SK-N-SH (cell line): ENCODE measurements around the gene BCHE.

ENCODE experiments used
- GABPA ChIP-seq: IDR thresholded peaks from 2 replicates; pipeline ENCODE4 v1.4.0; 2012; ENCODE audit warnings: low read depth, mild to moderate bottlenecking
- JUND ChIP-seq: IDR thresholded peaks from 2 replicates; pipeline ENCODE4 v1.4.0; 2012
- NRF1 ChIP-seq: IDR thresholded peaks from 2 replicates; pipeline ENCODE4 v1.6.1; 2012; ENCODE audit warnings: low read depth, mild to moderate bottlenecking, low read length
- POLR2AphosphoS5 ChIP-seq: IDR thresholded peaks from 2 replicates; pipeline ENCODE4 v1.6.1; 2012; ENCODE audit warnings: low read depth, low read length
- TAF1 ChIP-seq: IDR thresholded peaks from 2 replicates; pipeline ENCODE4 v1.6.1; 2012; ENCODE audit warnings: low read depth, mild to moderate bottlenecking, low read length, moderate library complexity, borderline replicate concordance
- TEAD4 ChIP-seq: IDR thresholded peaks from 2 replicates; pipeline ENCODE4 v1.4.0; 2012; ENCODE audit warnings: mild to moderate bottlenecking, borderline replicate concordance; ENCODE audit not compliant: insufficient read depth
- TF ChIP-seq, protein P1 (sequence below): fragments of 200-600 bp; sonication (generic); IDR thresholded peaks from 2 replicates; pipeline ENCODE4 v1.6.1; 2017; ENCODE audit warnings: antibody characterized with exemption, mild to moderate bottlenecking, moderate library complexity
- TF ChIP-seq, protein P2 (sequence below): fragments of 150-350 bp; IDR thresholded peaks from 2 replicates; pipeline ENCODE4 v1.6.1; 2017; ENCODE audit warnings: antibody characterized with exemption, low read length, low read depth, borderline replicate concordance
- TF ChIP-seq, protein P3 (sequence below): IDR thresholded peaks from 2 replicates; pipeline ENCODE4 v1.6.1; 2012; ENCODE audit warnings: mild to moderate bottlenecking, low read depth, low read length, moderate library complexity

GRCh38 chr3:165744025-165744424 lies 93.2 kb downstream of the BCHE start:
- no peak for TF ChIP-seq NRF1
- no peak for TF ChIP-seq TAF1
- no peak for TF ChIP-seq POLR2AphosphoS5
- TF ChIP-seq, protein P1, sequence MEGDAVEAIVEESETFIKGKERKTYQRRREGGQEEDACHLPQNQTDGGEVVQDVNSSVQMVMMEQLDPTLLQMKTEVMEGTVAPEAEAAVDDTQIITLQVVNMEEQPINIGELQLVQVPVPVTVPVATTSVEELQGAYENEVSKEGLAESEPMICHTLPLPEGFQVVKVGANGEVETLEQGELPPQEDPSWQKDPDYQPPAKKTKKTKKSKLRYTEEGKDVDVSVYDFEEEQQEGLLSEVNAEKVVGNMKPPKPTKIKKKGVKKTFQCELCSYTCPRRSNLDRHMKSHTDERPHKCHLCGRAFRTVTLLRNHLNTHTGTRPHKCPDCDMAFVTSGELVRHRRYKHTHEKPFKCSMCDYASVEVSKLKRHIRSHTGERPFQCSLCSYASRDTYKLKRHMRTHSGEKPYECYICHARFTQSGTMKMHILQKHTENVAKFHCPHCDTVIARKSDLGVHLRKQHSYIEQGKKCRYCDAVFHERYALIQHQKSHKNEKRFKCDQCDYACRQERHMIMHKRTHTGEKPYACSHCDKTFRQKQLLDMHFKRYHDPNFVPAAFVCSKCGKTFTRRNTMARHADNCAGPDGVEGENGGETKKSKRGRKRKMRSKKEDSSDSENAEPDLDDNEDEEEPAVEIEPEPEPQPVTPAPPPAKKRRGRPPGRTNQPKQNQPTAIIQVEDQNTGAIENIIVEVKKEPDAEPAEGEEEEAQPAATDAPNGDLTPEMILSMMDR = no peak
- TF ChIP-seq GABPA = no peak
- TF ChIP-seq TEAD4 = no peak
- no peak for TF ChIP-seq JUND
- TF ChIP-seq, protein P2, sequence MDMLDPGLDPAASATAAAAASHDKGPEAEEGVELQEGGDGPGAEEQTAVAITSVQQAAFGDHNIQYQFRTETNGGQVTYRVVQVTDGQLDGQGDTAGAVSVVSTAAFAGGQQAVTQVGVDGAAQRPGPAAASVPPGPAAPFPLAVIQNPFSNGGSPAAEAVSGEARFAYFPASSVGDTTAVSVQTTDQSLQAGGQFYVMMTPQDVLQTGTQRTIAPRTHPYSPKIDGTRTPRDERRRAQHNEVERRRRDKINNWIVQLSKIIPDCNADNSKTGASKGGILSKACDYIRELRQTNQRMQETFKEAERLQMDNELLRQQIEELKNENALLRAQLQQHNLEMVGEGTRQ = no peak
- TF ChIP-seq, protein P3, sequence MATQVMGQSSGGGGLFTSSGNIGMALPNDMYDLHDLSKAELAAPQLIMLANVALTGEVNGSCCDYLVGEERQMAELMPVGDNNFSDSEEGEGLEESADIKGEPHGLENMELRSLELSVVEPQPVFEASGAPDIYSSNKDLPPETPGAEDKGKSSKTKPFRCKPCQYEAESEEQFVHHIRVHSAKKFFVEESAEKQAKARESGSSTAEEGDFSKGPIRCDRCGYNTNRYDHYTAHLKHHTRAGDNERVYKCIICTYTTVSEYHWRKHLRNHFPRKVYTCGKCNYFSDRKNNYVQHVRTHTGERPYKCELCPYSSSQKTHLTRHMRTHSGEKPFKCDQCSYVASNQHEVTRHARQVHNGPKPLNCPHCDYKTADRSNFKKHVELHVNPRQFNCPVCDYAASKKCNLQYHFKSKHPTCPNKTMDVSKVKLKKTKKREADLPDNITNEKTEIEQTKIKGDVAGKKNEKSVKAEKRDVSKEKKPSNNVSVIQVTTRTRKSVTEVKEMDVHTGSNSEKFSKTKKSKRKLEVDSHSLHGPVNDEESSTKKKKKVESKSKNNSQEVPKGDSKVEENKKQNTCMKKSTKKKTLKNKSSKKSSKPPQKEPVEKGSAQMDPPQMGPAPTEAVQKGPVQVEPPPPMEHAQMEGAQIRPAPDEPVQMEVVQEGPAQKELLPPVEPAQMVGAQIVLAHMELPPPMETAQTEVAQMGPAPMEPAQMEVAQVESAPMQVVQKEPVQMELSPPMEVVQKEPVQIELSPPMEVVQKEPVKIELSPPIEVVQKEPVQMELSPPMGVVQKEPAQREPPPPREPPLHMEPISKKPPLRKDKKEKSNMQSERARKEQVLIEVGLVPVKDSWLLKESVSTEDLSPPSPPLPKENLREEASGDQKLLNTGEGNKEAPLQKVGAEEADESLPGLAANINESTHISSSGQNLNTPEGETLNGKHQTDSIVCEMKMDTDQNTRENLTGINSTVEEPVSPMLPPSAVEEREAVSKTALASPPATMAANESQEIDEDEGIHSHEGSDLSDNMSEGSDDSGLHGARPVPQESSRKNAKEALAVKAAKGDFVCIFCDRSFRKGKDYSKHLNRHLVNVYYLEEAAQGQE = no peak
